OCI-LY7 (cell line): Measurements from ENCODE around the gene FA2H.

Experiments used
- CTCF ChIP-seq: fragments of 200-600 bp; sonication (generic); conservative IDR thresholded peaks from 2 replicates; pipeline ENCODE4 v1.5.1; 2014; ENCODE audit warnings: mild to moderate bottlenecking, antibody characterized with exemption, low read length, moderate library complexity, mixed read lengths
- EZH2phosphoT487 ChIP-seq: fragments of 200-600 bp; sonication (generic); IDR thresholded peaks from 2 replicates; pipeline ENCODE4 v1.6.1; 2018; ENCODE audit warnings: low read depth, borderline replicate concordance, mild to moderate bottlenecking, mixed run types, antibody characterized with exemption, low read length, moderate library complexity, mixed read lengths

- TF ChIP-seq CTCF (no peak), EZH2phosphoT487 (no peak)
These were observed 44.6 kb downstream of the FA2H start for GRCh38 chr16:74729783-74730683.
